Fibroblast of lung (primary cell): ENCODE results near the gene ZC3H10. TPM values are rescaled to one million over a fixed set of nuclear protein-coding genes. Genes with fewer than 3 reads are reported as not detected.
"Not testable (repeated sequence)": the region's sequence is repeated elsewhere in the genome, so short reads cannot be mapped to it uniquely, and the experiment has no call there.

Source experiments
- DNase-seq, 2 donors: peaks; one replicate each; pipeline versions ENCODE4 v3.0.0 to v3.0.0-alpha.2; 2010; ENCODE audit warnings: low read depth in 2 of 2
- H2AFZ ChIP-seq: 2 replicates; pipeline ENCODE4 v1.5.1; 2012; ENCODE audit warnings: low read length, control low read depth, inconsistent platforms
- H3K27ac ChIP-seq: 2 replicates; pipeline ENCODE4 v1.5.1; 2011; ENCODE audit warnings: low read length, control low read depth; ENCODE audit not compliant: insufficient read depth
- H3K27me3 ChIP-seq: 2 replicates; pipeline ENCODE4 v1.5.1; 2011; ENCODE audit warnings: mild to moderate bottlenecking, low read length; ENCODE audit not compliant: control insufficient read depth, insufficient read depth
- H3K36me3 ChIP-seq: 2 replicates; pipeline ENCODE4 v1.5.1; 2011; ENCODE audit warnings: low read length; ENCODE audit not compliant: control insufficient read depth, insufficient read depth
- H3K4me1 ChIP-seq: 2 replicates; pipeline ENCODE4 v1.5.1; 2011; ENCODE audit warnings: low read length; ENCODE audit not compliant: control insufficient read depth, insufficient read depth; ENCODE audit errors: extremely low read depth
- H3K4me2 ChIP-seq: 2 replicates; pipeline ENCODE4 v1.5.1; 2011; ENCODE audit warnings: low read length, control low read depth; ENCODE audit not compliant: insufficient read depth; ENCODE audit errors: extremely low read depth
- H3K4me3 ChIP-seq, 4 experiments: fragments of 200-600 bp in 1 of 4; sonication (generic) in 1 of 4; replicated peaks in 1 of 4; 2 replicates each; pipeline ENCODE4 v1.5.1; 2011 to 2016; ENCODE audit warnings: low read length in 4 of 4, low read depth in 3 of 4, mild to moderate bottlenecking in 3 of 4, control low read depth in 2 of 4, inconsistent platforms in 1 of 4, mixed read lengths in 1 of 4; ENCODE audit not compliant: insufficient read depth in 1 of 4; ENCODE audit errors: control extremely low read depth in 1 of 4
- H3K79me2 ChIP-seq: 2 replicates; pipeline ENCODE4 v1.5.1; 2012; ENCODE audit warnings: mild to moderate bottlenecking, low read length, inconsistent platforms; ENCODE audit not compliant: control insufficient read depth, insufficient read depth
- H3K9ac ChIP-seq: 2 replicates; pipeline ENCODE4 v1.5.1; 2011; ENCODE audit warnings: mild to moderate bottlenecking, low read length, control low read depth; ENCODE audit not compliant: insufficient read depth
- H3K9me3 ChIP-seq: 2 replicates; pipeline ENCODE4 v1.5.1; 2012; ENCODE audit warnings: low read depth, low read length; ENCODE audit not compliant: control insufficient read depth, insufficient read depth
- H4K20me1 ChIP-seq: 2 replicates; pipeline ENCODE4 v1.5.1; 2011; ENCODE audit warnings: low read length; ENCODE audit not compliant: control insufficient read depth, insufficient read depth; ENCODE audit errors: extremely low read depth
- CTCF ChIP-seq, 2 donors: IDR thresholded peaks in 1 of 2; conservative IDR thresholded peaks in 1 of 2; 1 replicate in 1 of 2; 2 replicates in 1 of 2; pipeline ENCODE4 v1.5.1; 2011 to 2012; ENCODE audit warnings: low read length in 2 of 2, control low read depth in 1 of 2, inconsistent platforms in 1 of 2, low read depth in 1 of 2, mild to moderate bottlenecking in 1 of 2
- EZH2 ChIP-seq: IDR thresholded peaks from 2 replicates; pipeline ENCODE4 v1.5.1; 2012; ENCODE audit warnings: low read length, control low read depth, mild to moderate bottlenecking; ENCODE audit errors: missing control alignments
- polyA plus RNA-seq, 2 donors: library from polyadenylated mRNA; depleted of rRNA in 1 of 2; stranded (reverse) in 1 of 2; unstranded in 1 of 2; fragments of >200 nt; gene quantifications; 2 replicates each; pipeline ENCODE4 v1.2.1, GENCODE V29; 2011 to 2012; ENCODE audit warnings: missing spikeins in 1 of 2
- total RNA-seq: library from RNA; depleted of rRNA; stranded (reverse); fragments of >200 nt; gene quantifications from 2 replicates; pipeline ENCODE4 v1.2.1, GENCODE V29; 2014

Gene ZC3H10
- total and polyA plus RNA-seq, 2 donors (not counting 1 experiment from before 2014, with no cell fraction given), result 1.9 to 5.6 TPM

GRCh38 chr12:56154818-56155217, 36.8 kb downstream of the ZC3H10 start:
- Histone ChIP-seq H3K9ac (no peak overlapping the region), H3K36me3 (peaks cover 4% of the 10 kb centered on the region), H3K4me3 (no peak overlapping the region), H3K4me1 (peaks cover 16% of the 10 kb centered on the region), H4K20me1 (no peaks in the 10 kb centered on the region), H3K79me2 (peaks cover 22% of the 10 kb centered on the region), H3K27ac (no peak overlapping the region), H3K4me2 (no peak overlapping the region), H3K9me3 (no peaks in the 10 kb centered on the region), H3K27me3 (no peaks in the 10 kb centered on the region), H2AFZ (no peak overlapping the region)
- TF ChIP-seq EZH2, result no peak
- DNase-seq, result no peak

- Histone ChIP-seq H3K27me3 (no peaks in the 10 kb centered on the region), H3K79me2 (peaks cover 27% of the 10 kb centered on the region), H3K36me3 (peaks cover 6% of the 10 kb centered on the region), H2AFZ (no peak overlapping the region), H3K4me2 (no peak overlapping the region), H3K9ac (no peak overlapping the region), H3K4me3 (no peak overlapping the region), H4K20me1 (no peaks in the 10 kb centered on the region), H3K27ac (no peak overlapping the region), H3K9me3 (no peaks in the 10 kb centered on the region), H3K4me1 (peaks cover 16% of the 10 kb centered on the region)
- TF ChIP-seq EZH2 (no peak), CTCF (conservative IDR thresholded peaks at IDR 0.05 in 1 of 2, IDR thresholded peaks at IDR 0.05 in 1 of 2; ENCODE audit: low read depth in 1 of 2, low read length in 2 of 2) (no peak)
- DNase-seq, result no peak
Observed at GRCh38 chr12:56155256-56155845, 37.3 kb downstream of the ZC3H10 start.

- not testable (repeated sequence) for H3K9ac ChIP-seq, H4K20me1 ChIP-seq, H2AFZ ChIP-seq, H3K27me3 ChIP-seq, H3K9me3 ChIP-seq
- peak in 1 of 2 donors; percentile 47 for DNase-seq
- Histone ChIP-seq H3K36me3 (peaks cover 18% of the 10 kb centered on the region), H3K4me1 (peaks cover 21% of the 10 kb centered on the region), H3K27ac (peak overlapping the region; percentile 73), H3K79me2 (peaks cover 38% of the 10 kb centered on the region), H3K4me2 (peak overlapping the region; percentile 88), H3K4me3 (peak overlapping the region in 3 of 4 experiments; percentile 55 to 67 (median 58))
Observed at GRCh38 chr12:56156464-56157200, 38.6 kb downstream of the ZC3H10 start.
